ENCODE results near the gene IMPA2. TPM values are rescaled to one million over a fixed set of nuclear protein-coding genes. Genes with fewer than 3 reads are reported as not detected.
"Not testable (repeated sequence)": the region's sequence is repeated elsewhere in the genome, so short reads cannot be mapped to it uniquely, and the experiment has no call there.

IMPA2 gene
- total RNA-seq, 1 donor from 2014 or later: 6.1 TPM

DNA sequence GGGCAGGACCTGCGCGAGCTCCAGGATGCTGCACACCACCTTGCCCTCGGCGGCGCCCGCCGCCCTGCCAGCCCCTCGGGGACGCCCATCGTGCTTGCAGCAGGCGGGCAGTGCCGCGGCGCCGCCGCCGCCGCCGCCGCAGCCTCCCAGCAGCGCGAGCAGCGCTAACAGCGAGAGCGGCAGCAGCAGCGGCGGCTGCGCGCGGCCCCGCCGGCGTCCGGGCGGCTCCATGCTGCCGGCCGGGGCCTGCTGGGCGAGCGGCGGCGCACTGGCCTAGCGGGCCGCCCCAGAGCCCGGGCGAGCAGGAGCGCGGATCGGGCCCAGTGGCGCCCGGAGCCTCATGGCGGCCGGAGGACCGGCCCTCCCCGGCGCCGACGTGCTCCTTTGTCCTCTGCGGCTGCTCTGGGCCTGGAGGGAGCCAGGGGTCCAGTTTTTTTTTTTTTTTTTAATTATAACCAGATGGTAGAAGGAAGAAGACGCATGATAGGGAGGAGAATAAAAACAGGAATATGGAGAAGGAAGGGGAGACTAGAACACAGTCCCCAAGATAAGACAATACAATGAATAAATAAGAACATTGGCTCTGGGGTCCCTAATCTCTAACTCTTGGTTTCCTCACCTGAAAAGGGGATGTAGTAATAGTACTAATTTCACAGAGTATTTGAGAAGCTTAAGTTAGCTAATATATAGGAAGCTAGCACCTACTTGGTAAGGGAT, 95.3 kb downstream of the IMPA2 start:
- no peak for DNase-seq

DNA sequence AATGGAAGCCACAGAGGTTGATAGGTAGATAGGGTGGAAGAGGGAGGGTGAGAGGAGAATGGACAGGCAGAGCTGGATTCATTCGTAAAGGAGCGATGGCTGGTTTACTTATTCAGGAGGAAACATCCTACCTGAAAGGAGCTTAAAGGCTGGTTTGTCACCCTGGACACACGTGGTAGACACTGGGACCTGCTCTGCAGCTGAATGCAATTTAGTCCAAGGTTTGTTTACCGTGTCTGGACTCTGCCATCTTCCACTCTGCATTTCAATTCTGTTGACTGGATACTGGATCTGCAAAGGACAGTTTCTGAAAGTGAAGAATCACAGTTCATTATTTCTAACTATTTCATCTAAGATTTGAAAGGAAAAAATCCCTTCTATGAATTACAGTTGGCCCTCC, 96.7 kb downstream of the IMPA2 start:
- not testable (repeated sequence) for DNase-seq

DNA sequence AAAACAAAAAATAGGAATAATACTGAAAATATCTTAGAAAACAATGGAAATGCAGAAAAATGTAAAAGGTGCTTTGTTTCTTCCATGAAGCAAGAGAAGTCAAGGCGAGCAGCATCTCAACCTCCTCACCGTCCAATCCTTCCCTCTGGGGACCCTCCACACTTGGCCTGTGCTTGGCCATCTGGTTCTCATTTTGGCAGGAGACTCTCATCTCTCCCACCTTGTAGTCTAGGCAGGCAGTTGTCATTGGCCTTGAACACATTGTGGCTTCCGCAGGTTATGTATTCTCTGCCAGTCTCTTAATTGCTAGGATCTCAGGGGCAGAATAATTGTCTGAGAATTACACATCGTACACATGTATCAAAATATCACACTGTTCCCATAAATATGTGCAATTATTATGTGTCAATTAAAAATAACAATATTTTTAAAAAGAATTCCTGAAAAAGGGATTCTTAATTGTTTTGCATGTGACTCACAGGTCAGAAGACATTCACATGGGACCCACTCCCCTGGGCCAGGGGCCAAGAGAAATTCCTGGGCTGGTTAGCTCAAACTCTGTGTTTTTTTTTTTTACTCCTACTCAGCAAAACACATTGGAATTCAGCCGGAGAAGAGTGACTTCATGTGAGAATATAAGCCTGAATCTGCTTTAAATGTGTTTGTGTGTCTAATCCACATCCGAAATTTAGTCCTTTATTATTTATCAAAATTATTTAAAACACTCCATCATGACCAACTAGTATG, 98.4 kb downstream of the IMPA2 start:
- DNase-seq: no peak

Small RNA genes within 50 kb of the gene (small RNA-seq; reads per million reads assigned to genes)
- not detected for gene AP001542.1

Other genes with a start within 250 kb of the IMPA2 start
- gene CHMP1B, start 130.1 kb upstream of the IMPA2 start, total RNA-seq: 68.8 TPM
- gene MPPE1, start 73.2 kb upstream of the IMPA2 start, total RNA-seq: 17.6 TPM
- 0.16 TPM for gene ANKRD62, start 112.3 kb downstream of the IMPA2 start, total RNA-seq